AG04450 (cell line): Measurements from ENCODE around the gene SCUBE1. TPM values are rescaled to one million over a fixed set of nuclear protein-coding genes. Genes with fewer than 3 reads are reported as not detected.

Experiments
- CTCF ChIA-PET: fragments of 300-600, 350-600 bp; formaldehyde crosslinking; extraction: SDS; loops from one replicate; lab custom pipeline; 2022; ENCODE audit warnings: antibody characterized with exemption, inconsistent platforms; lab: Charles Lee
- POLR2A ChIA-PET: fragments of 350-600 bp; formaldehyde crosslinking; extraction: SDS; loops from one replicate; lab custom pipeline; 2021; ENCODE audit warnings: antibody characterized with exemption, inconsistent platforms; lab: Yijun Ruan, JAX
- DNase-seq: peaks from one replicate; pipeline ENCODE4 v3.0.0-alpha.2; 2011; ENCODE audit warnings: low read depth, low spot score
- H3K27ac ChIP-seq: one replicate; pipeline ENCODE4 v1.5.1; 2012; ENCODE audit warnings: low read depth, low read length, control low read depth
- H3K27me3 ChIP-seq: one replicate; pipeline ENCODE4 v1.6.0; 2012; ENCODE audit warnings: low read length; ENCODE audit not compliant: control insufficient read depth, insufficient read depth
- H3K4me3 ChIP-seq: 2 replicates; pipeline ENCODE4 v1.5.1; 2011; ENCODE audit warnings: mild to moderate bottlenecking, low read depth, low read length, control low read depth
- H3K9me3 ChIP-seq: 2 replicates; pipeline ENCODE4 v1.5.1; 2012; ENCODE audit warnings: low read length; ENCODE audit not compliant: control insufficient read depth, insufficient read depth
- polyA plus RNA-seq: library from polyadenylated mRNA; depleted of rRNA; stranded (reverse); fragments of >200 nt; gene quantifications from 2 replicates; pipeline ENCODE4 v1.2.3, GENCODE V29; 2011
- TF ChIP-seq, protein P1 (sequence below): IDR thresholded peaks from 2 replicates; pipeline ENCODE4 v1.5.1; 2011; ENCODE audit warnings: low read depth, low read length, control low read depth, inconsistent platforms

SCUBE1 gene
- polyA plus RNA-seq, 1 experiment, result not detected

GRCh38 chr22:43245717-43246116, 97.5 kb downstream of the SCUBE1 start:
- ChIA-PET CTCF (interaction anchor here (1.5 kb wide), 1 partner anchor 14 kb away, joined by 6 read pairs; no protein-coding TSS in a partner anchor), POLR2A (interaction anchor here (0.6 kb wide), 2 partner anchors 12 to 141 kb away, joined by 8 to 9 read pairs; no protein-coding TSS in a partner anchor)
- Histone ChIP-seq H3K9me3 (no peaks in the 10 kb centered on the region; the same call in 1 of the 2 replicates), H3K4me3 (no peak overlapping the region), H3K27ac (no peak overlapping the region), H3K27me3 (peaks cover 18% of the 10 kb centered on the region)
- TF ChIP-seq, protein P1, sequence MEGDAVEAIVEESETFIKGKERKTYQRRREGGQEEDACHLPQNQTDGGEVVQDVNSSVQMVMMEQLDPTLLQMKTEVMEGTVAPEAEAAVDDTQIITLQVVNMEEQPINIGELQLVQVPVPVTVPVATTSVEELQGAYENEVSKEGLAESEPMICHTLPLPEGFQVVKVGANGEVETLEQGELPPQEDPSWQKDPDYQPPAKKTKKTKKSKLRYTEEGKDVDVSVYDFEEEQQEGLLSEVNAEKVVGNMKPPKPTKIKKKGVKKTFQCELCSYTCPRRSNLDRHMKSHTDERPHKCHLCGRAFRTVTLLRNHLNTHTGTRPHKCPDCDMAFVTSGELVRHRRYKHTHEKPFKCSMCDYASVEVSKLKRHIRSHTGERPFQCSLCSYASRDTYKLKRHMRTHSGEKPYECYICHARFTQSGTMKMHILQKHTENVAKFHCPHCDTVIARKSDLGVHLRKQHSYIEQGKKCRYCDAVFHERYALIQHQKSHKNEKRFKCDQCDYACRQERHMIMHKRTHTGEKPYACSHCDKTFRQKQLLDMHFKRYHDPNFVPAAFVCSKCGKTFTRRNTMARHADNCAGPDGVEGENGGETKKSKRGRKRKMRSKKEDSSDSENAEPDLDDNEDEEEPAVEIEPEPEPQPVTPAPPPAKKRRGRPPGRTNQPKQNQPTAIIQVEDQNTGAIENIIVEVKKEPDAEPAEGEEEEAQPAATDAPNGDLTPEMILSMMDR, result no peak
- DNase-seq, result no peak

DNA sequence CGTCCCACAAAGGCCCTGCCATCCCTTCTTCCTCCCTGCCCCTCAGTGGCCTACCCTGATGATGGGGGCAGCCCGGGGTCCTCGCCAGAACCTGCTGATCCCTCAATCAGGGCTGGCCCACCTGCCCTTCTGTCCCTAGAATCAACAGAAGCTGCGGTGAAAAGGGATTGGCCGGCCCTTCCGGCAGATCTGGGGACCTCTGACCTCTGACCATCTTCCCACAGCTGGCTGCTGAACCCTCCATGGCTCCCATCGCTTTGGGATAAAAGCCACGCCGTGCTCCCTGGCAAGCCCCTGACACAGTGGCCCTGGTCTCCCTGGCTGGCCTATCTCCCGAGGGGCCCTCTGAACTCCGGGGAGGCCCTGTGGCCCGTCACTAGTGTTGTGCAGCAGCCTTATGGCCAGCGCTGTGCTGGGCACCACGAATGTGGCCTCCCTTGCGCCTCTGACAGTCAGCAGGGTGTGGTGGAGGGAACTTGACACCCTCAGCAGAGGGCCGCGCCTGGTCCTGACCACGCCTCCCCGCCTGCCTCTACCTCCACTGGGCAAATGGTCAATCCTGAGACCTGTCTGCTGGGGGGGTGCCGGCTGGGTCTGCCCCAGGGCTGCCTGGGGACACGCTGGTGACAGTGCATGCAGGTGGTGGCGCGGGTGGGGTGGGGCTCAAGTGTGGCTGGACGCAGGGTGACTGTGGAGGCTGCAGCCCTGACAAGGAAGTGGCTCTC, 98.2 kb downstream of the SCUBE1 start:
- Histone ChIP-seq H3K9me3 (no peaks in the 10 kb centered on the region; the same call in 1 of the 2 replicates), H3K27me3 (peaks cover 21% of the 10 kb centered on the region), H3K27ac (no peak overlapping the region), H3K4me3 (no peak overlapping the region)
- no peak for DNase-seq
- POLR2A ChIA-PET, result no interaction called here
- CTCF ChIA-PET, result no interaction called here
- TF ChIP-seq, protein P1, result no peak

DNA sequence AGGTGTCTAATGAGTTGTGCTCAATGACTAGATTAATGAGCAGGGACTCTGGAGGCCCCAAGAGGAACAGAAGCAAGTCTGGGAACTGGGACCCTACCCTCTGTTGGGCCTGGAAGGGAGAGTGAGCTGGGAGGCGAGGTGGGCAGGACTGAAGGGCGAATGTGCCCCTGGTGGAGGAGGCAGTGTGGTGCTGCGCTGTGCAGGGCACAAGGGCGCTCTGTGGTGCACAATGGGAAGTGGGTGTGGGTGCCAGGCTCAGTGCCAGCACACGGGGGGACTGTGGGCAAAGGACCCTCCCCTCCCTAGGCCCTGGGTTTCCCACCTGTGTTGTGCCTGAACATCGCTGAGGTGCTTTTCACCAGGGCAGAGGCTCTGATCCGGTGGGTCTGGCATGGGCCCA, 98.8 kb downstream of the SCUBE1 start:
- Histone ChIP-seq H3K27ac (no peak overlapping the region), H3K9me3 (no peaks in the 10 kb centered on the region; the same call in 1 of the 2 replicates), H3K4me3 (no peak overlapping the region), H3K27me3 (peaks cover 21% of the 10 kb centered on the region)
- ChIA-PET CTCF (no interaction called here), POLR2A (no interaction called here)
- TF ChIP-seq, protein P1, result no peak
- no peak for DNase-seq

GRCh38 chr22:43243324-43243723, 99.8 kb downstream of the SCUBE1 start:
- DNase-seq, result no peak
- CTCF ChIA-PET, result no interaction called here

More at GRCh38 chr22:43243324-43243723, 99.8 kb downstream of the SCUBE1 start:
- Histone ChIP-seq H3K27me3 (peaks cover 30% of the 10 kb centered on the region), H3K4me3 (no peak overlapping the region), H3K27ac (no peak overlapping the region), H3K9me3 (no peaks in the 10 kb centered on the region; the same call in 1 of the 2 replicates)
- TF ChIP-seq, protein P1, result no peak
- POLR2A ChIA-PET, result no interaction called here
